Tibial nerve (tissue), 3 donors: ENCODE results near the gene TBC1D22A.

ENCODE experiments used
- POLR2A ChIP-seq, 2 donors: fragments of 450-650 bp; IDR thresholded peaks; one replicate each; pipeline ENCODE4 v1.6.1; 2017; ENCODE audit warnings: antibody characterized with exemption in 2 of 2, mild to moderate bottlenecking in 2 of 2, moderate library complexity in 2 of 2
- TF ChIP-seq, protein P1 (sequence below), 5 experiments: fragments of 200-600 bp in 3 of 5; fragments of 450-650 bp in 2 of 5; sonication (generic) in 3 of 5; IDR thresholded peaks; one replicate each; pipeline ENCODE4 v1.5.1; 2016 to 2019; ENCODE audit warnings: antibody characterized with exemption in 5 of 5, mild to moderate bottlenecking in 3 of 5, moderate library complexity in 2 of 5

DNA sequence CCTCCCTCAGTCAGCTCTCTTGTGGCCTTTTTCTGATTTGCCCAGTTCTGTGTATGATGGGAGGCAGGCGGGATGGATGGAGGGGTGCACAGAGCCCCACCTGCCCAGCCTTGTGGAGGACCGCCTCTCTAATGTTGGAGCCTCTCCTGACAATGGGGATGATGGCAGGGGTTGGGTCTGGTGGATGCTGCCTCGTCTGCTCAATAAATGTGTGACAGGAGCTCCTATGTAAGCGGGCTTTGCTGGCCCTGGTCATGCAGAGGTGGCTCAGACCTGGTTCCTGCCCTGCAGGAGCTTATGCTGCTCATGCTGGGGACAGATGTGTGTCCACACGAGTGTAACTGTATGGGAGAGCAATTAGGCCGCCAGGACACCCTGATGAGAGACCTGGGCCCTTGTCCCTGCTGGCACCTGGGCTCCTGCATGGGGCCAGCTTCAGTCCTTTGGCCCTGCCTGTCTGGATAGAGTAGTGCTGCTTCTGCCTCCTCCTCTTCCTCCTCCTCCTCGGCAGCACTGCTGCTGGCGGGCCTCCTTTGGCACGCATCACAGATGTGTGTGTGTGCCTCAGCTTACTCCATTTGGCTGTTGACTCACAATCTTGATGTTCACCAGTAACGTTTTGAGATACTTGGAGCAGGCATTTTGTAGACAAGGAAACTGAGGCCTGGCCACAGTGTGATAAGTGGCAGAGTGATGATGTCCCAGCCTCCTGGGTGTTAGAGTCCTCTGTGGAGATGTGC is 131.0 kb downstream of the TBC1D22A start:
- no peak for TF ChIP-seq POLR2A (IDR thresholded peaks at IDR 0.05)
- TF ChIP-seq, protein P1, sequence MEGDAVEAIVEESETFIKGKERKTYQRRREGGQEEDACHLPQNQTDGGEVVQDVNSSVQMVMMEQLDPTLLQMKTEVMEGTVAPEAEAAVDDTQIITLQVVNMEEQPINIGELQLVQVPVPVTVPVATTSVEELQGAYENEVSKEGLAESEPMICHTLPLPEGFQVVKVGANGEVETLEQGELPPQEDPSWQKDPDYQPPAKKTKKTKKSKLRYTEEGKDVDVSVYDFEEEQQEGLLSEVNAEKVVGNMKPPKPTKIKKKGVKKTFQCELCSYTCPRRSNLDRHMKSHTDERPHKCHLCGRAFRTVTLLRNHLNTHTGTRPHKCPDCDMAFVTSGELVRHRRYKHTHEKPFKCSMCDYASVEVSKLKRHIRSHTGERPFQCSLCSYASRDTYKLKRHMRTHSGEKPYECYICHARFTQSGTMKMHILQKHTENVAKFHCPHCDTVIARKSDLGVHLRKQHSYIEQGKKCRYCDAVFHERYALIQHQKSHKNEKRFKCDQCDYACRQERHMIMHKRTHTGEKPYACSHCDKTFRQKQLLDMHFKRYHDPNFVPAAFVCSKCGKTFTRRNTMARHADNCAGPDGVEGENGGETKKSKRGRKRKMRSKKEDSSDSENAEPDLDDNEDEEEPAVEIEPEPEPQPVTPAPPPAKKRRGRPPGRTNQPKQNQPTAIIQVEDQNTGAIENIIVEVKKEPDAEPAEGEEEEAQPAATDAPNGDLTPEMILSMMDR (IDR thresholded peaks at IDR 0.05): no peak
